ENCODE results near the gene LRRC4C. TPM values are rescaled to one million over a fixed set of nuclear protein-coding genes. Genes with fewer than 3 reads are reported as not detected.

Gene LRRC4C
- total RNA-seq, 1 experiment from 2014 or later: 0.13 TPM

GRCh38 chr11:41435531-41435930, 23.9 kb downstream of the LRRC4C start:
- H4K91ac ChIP-seq (ENCODE audit: insufficient read length, low read depth, low read length): no peak overlapping the region
- H4K8ac ChIP-seq (replicated peaks; ENCODE audit: insufficient read length, low read depth, low read length): no peak overlapping the region
- Mint-ChIP-seq H3K27me3 (ENCODE audit: low read depth) (no peaks in the 10 kb centered on the region), H3K36me3 (ENCODE audit: insufficient read depth in 1 of 3, low read depth in 3 of 3) (no peaks in the 10 kb centered on the region; a peak in 1 of 7 replicates), H3K4me3 (no peak overlapping the region), H3K4me1 (no peaks in the 10 kb centered on the region; a peak in 1 of 4 replicates), H3K9me3 (no peaks in the 10 kb centered on the region), H3K27ac (no peak overlapping the region)
- H3K4me2 ChIP-seq (ENCODE audit: insufficient read depth, insufficient read length, low read length): no peak overlapping the region
- H2BK15ac ChIP-seq (ENCODE audit: low read depth, low read length): no peak overlapping the region
- no peak overlapping the region for H2AK5ac ChIP-seq (ENCODE audit: insufficient read length, low read length)
- H4K5ac ChIP-seq (ENCODE audit: insufficient read length, low read depth, low read length): no peak overlapping the region
- H2BK120ac ChIP-seq (ENCODE audit: low read depth, low read length, poor library complexity, severe bottlenecking): no peak overlapping the region
- H3K23ac ChIP-seq (ENCODE audit: insufficient read length, low read depth, low read length): no peak overlapping the region
- H2BK12ac ChIP-seq (ENCODE audit: insufficient read length, low read depth, low read length): no peak overlapping the region
- no peaks in the 10 kb centered on the region for H3K27me3 ChIP-seq (ENCODE audit: insufficient read depth, low read length)
- no peak overlapping the region for H2AFZ ChIP-seq (ENCODE audit: low read length)
- H3K79me2 ChIP-seq (ENCODE audit: insufficient read depth, low read length): no peaks in the 10 kb centered on the region
- H3K79me1 ChIP-seq (ENCODE audit: insufficient read depth, low read depth, low read length, poor library complexity, severe bottlenecking): no peaks in the 10 kb centered on the region
- H3K4ac ChIP-seq (ENCODE audit: low read depth, low read length): no peak overlapping the region
- H3K9me3 ChIP-seq (ENCODE audit: control insufficient read depth, low read depth, low read length): no peaks in the 10 kb centered on the region
- no CpG with 5 or more reads among the region's 4 CpGs for whole genome bisulfite sequencing (ENCODE audit: extremely low coverage, insufficient read length, low lambda C conversion rate)
- no peaks in the 10 kb centered on the region for H3K4me1 ChIP-seq (ENCODE audit: insufficient read depth, low read length)
- no peaks in the 10 kb centered on the region for H3K23me2 ChIP-seq (ENCODE audit: insufficient read length, low read depth, low read length, poor library complexity, severe bottlenecking)
- no peak overlapping the region for H3T11ph ChIP-seq (ENCODE audit: low read length)
- H3K56ac ChIP-seq (ENCODE audit: insufficient read length, low read depth, low read length): no peak overlapping the region
- H2BK5ac ChIP-seq (ENCODE audit: insufficient read length, low read length): no peak overlapping the region
- no peak overlapping the region for H2BK20ac ChIP-seq (ENCODE audit: low read depth, low read length, poor library complexity, severe bottlenecking)
- no peaks in the 10 kb centered on the region for H4K20me1 ChIP-seq (ENCODE audit: control insufficient read depth, insufficient read depth, insufficient read length)
- no peak for DNase-seq
- no peak overlapping the region for H3K27ac ChIP-seq (ENCODE audit: insufficient read length, low read depth, low read length)
- no peak overlapping the region for H3K18ac ChIP-seq (ENCODE audit: insufficient read length, low read depth, low read length)
- no peak overlapping the region for H3K14ac ChIP-seq (ENCODE audit: insufficient read depth, low read length)
- H3K9ac ChIP-seq (ENCODE audit: extremely low read depth, insufficient read length, low read length): no peak overlapping the region
- TF ChIP-seq CTCF (conservative IDR thresholded peaks at IDR 0.05): no peak

All from H9 (cell line).